Loucy (cell line): Measurements from ENCODE around the gene PRKCE.

Source experiments
- EZH2phosphoT487 ChIP-seq: fragments of 200-600 bp; IDR thresholded peaks from 2 replicates; pipeline ENCODE4 v1.6.1; 2018; ENCODE audit warnings: antibody characterized with exemption, mild to moderate bottlenecking, moderate library complexity, borderline replicate concordance
- TF ChIP-seq, protein P1 (sequence below): fragments of 200-600 bp; sonication (generic); conservative IDR thresholded peaks from 2 replicates; pipeline ENCODE4 v1.5.1; 2014; ENCODE audit warnings: mild to moderate bottlenecking, antibody characterized with exemption, low read length

DNA sequence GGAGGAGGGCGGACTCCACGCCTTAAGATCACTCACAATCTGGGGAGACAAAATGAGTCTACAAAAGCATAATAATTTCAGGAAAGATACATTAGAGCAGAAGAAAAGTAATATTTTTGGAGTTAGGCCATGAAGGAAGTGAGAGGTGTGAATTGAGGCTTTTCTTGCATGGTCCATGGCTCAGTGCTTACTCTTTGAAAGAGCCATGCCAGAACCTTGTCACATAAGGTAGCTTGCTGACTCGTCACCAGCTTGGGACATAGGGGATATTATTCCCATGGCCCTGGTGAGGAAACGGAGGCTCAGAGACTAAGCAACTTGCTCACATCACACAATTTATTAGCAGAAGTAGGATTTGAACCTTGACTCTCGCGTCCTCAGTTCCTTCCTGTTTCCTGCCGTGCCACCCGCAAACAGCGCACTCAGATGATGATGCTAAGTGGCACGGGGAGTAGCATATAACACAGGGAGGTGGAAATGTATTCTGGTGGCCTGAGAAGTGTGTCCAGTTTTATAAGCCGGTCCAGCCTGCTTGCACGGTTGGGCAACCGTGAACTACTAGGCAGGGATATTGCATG is 333.5 kb downstream of the PRKCE start:
- TF ChIP-seq, protein P1, sequence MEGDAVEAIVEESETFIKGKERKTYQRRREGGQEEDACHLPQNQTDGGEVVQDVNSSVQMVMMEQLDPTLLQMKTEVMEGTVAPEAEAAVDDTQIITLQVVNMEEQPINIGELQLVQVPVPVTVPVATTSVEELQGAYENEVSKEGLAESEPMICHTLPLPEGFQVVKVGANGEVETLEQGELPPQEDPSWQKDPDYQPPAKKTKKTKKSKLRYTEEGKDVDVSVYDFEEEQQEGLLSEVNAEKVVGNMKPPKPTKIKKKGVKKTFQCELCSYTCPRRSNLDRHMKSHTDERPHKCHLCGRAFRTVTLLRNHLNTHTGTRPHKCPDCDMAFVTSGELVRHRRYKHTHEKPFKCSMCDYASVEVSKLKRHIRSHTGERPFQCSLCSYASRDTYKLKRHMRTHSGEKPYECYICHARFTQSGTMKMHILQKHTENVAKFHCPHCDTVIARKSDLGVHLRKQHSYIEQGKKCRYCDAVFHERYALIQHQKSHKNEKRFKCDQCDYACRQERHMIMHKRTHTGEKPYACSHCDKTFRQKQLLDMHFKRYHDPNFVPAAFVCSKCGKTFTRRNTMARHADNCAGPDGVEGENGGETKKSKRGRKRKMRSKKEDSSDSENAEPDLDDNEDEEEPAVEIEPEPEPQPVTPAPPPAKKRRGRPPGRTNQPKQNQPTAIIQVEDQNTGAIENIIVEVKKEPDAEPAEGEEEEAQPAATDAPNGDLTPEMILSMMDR, result no peak
- TF ChIP-seq EZH2phosphoT487, result no peak
